Breast epithelium (tissue), 3 donors: ENCODE results near the gene GRIP1.

Source experiments
- CTCF ChIP-seq, 3 donors: fragments of 450-650 bp; IDR thresholded peaks; one replicate each; pipeline ENCODE4 v1.5.1; 2016 to 2017; ENCODE audit warnings: antibody characterized with exemption in 3 of 3, mild to moderate bottlenecking in 3 of 3, moderate library complexity in 3 of 3
- POLR2A ChIP-seq: fragments of 450-650 bp; IDR thresholded peaks from one replicate; pipeline ENCODE4 v1.6.1; 2016; ENCODE audit warnings: antibody characterized with exemption, mild to moderate bottlenecking, moderate library complexity
- POLR2AphosphoS5 ChIP-seq, 3 donors: sonication (generic); formaldehyde crosslinking; IDR thresholded peaks; one replicate each; pipeline ENCODE4 v1.6.1; 2017; ENCODE audit warnings: antibody characterized with exemption in 3 of 3

- TF ChIP-seq CTCF (IDR thresholded peaks at IDR 0.05) (no peak), POLR2AphosphoS5 (IDR thresholded peaks at IDR 0.05) (no peak), POLR2A (no peak)
Observed at GRCh38 chr12:66624806-66625205, 54.1 kb downstream of the GRIP1 start.
